Right lobe of liver (tissue), 6 donors: ENCODE measurements around the gene RPTOR. TPM values are rescaled to one million over a fixed set of nuclear protein-coding genes. Genes with fewer than 3 reads are reported as not detected.

Experiments used
- ATAC-seq, 4 donors: fragments of 200-7000 bp; cut with Tn5 transposase; one replicate each; pipeline ENCODE4 v1.9.1; 2020; ENCODE audit warnings: mild to moderate bottlenecking in 4 of 4, moderate library complexity in 4 of 4
- DNase-seq, 3 donors: peaks; one replicate each; pipeline ENCODE4 v3.0.0-alpha.2; 2020
- H3K27ac ChIP-seq, 3 donors: fragments of 200-600 bp; one replicate each; pipeline ENCODE4 v1.8.0; 2022
- H3K27me3 ChIP-seq, 2 donors: fragments of 200-600 bp; one replicate each; pipeline ENCODE4 v1.8.0; 2022
- H3K36me3 ChIP-seq, 4 donors: fragments of 200-600 bp; sonication (generic) in 1 of 4; one replicate each; pipeline versions ENCODE4 v1.5.1 to v1.8.0; 2017 to 2022; ENCODE audit warnings: control low read depth in 1 of 4
- H3K4me1 ChIP-seq, 4 donors: fragments of 200-600 bp; sonication (generic) in 1 of 4; one replicate each; pipeline versions ENCODE4 v1.5.1 to v1.8.0; 2017 to 2022; ENCODE audit warnings: control low read depth in 1 of 4
- H3K4me3 ChIP-seq, 3 donors: fragments of 200-600 bp; one replicate each; pipeline ENCODE4 v1.8.0; 2022
- H3K9me3 ChIP-seq, 4 donors: fragments of 200-600 bp; sonication (generic) in 1 of 4; one replicate each; pipeline versions ENCODE4 v1.5.1 to v1.8.0; 2017 to 2022; ENCODE audit warnings: control low read depth in 1 of 4
- CTCF ChIP-seq, 4 donors: fragments of 200-600 bp in 3 of 4; fragments of 450-650 bp in 1 of 4; IDR thresholded peaks; one replicate each; pipeline versions ENCODE4 v1.5.1 to v1.8.0; 2016 to 2022; ENCODE audit warnings: antibody characterized with exemption in 4 of 4, mild to moderate bottlenecking in 2 of 4
- POLR2A ChIP-seq: fragments of 450-650 bp; IDR thresholded peaks from one replicate; pipeline ENCODE4 v1.6.1; 2017; ENCODE audit warnings: antibody characterized with exemption, mild to moderate bottlenecking
- WGBS: methylation state at CpG from one replicate; pipeline ENCODE4 v1.1.6; 2018; ENCODE audit warnings: low coverage, low lambda C conversion rate; ENCODE audit not compliant: insufficient coverage; ENCODE audit errors: missing lambda C conversion rate; 5-methylcytosine and 5-hydroxymethylcytosine counted together
- intact Hi-C, 2 donors: fragments of 100-400 bp; cut with DNase I; formaldehyde crosslinking; loops; one replicate each; pipeline versions ENCODE4 v1.11.2 to v1.14.1; 2022
- total RNA-seq, 6 experiments: library from RNA; depleted of rRNA in 2 of 6; stranded (reverse); fragments of >200 nt in 2 of 6; fragmentation: NEBNext Ultra II Directional in 3 of 6; extraction: Animal tissue kit (Norgen Biotek cat#: 25700) in 3 of 6; gene quantifications; one replicate each; pipeline versions ENCODE4 v1.1.0 to v1.2.4, GENCODE V29; 2016 to 2023
- donor health status: DM: no; HTN: yes; CAD: no.
- donor health status: DM: no; HTN: no; CAD: no.
- donor health status: DM: no; HTN: no; CAD: no.
- donor health status: DM: no; HTN: yes; CAD: no.
- donor health status: DM: no; HTN: yes; CAD: no.

The RPTOR gene
- total RNA-seq, 6 experiments from 2014 or later = 13.1 to 24.0 (median 15.5) TPM

- DNase-seq (no peak), ATAC-seq (no peak)
- intact Hi-C loops = no loop called here
- no peaks in the 10 kb centered on the region for H3K9me3 ChIP-seq
- no peak overlapping the region for H3K27ac ChIP-seq
- H3K4me1 ChIP-seq = peaks cover 0 to 6% (median 0%) of the 10 kb centered on the region in 4 donors
- TF ChIP-seq CTCF (IDR thresholded peaks at IDR 0.05) = no peak
- TF ChIP-seq POLR2A = no peak
- no peak overlapping the region for H3K4me3 ChIP-seq
- 84% methylated on average over 4 of the region's 5 CpGs for WGBS
- H3K36me3 ChIP-seq = peaks cover 0 to 5% (median 0%) of the 10 kb centered on the region in 4 donors
- no peaks in the 10 kb centered on the region for H3K27me3 ChIP-seq
Observed at GRCh38 chr17:80706463-80706867, 161.8 kb downstream of the RPTOR start.

- TF ChIP-seq POLR2A = no peak
- no peak for TF ChIP-seq CTCF (IDR thresholded peaks at IDR 0.05)
Observed at GRCh38 chr17:80708480-80708879, 163.8 kb downstream of the RPTOR start.

GRCh38 chr17:80709090-80709695 is 164.6 kb downstream of the RPTOR start:
- ATAC-seq (no peak), DNase-seq (no peak)
- intact Hi-C loops = no loop called here
- no peak for TF ChIP-seq CTCF (IDR thresholded peaks at IDR 0.05)
- TF ChIP-seq POLR2A = no peak
- H3K4me1 ChIP-seq = peaks cover 0 to 6% (median 0%) of the 10 kb centered on the region in 4 donors
- H3K27me3 ChIP-seq = no peaks in the 10 kb centered on the region
- no peak overlapping the region for H3K27ac ChIP-seq
- no peaks in the 10 kb centered on the region for H3K9me3 ChIP-seq
- H3K4me3 ChIP-seq = no peak overlapping the region
- WGBS = 72% methylated on average over 15 of the region's 28 CpGs
- peaks cover 0 to 5% (median 0%) of the 10 kb centered on the region in 4 donors for H3K36me3 ChIP-seq

More at GRCh38 chr17:80708480-80708879, 163.8 kb downstream of the RPTOR start:
- H3K27ac ChIP-seq = no peak overlapping the region
- H3K27me3 ChIP-seq = no peaks in the 10 kb centered on the region
- intact Hi-C loops = no loop called here
- H3K36me3 ChIP-seq = peaks cover 0 to 5% (median 0%) of the 10 kb centered on the region in 4 donors
- peaks cover 0 to 6% (median 0%) of the 10 kb centered on the region in 4 donors for H3K4me1 ChIP-seq
- WGBS = 92% methylated on average over 6 of the region's 6 CpGs
- no peak overlapping the region for H3K4me3 ChIP-seq
- no peak for DNase-seq
- no peak for ATAC-seq
- no peaks in the 10 kb centered on the region for H3K9me3 ChIP-seq

- TF ChIP-seq POLR2A (no peak), CTCF (IDR thresholded peaks at IDR 0.05) (no peak)
- DNase-seq (no peak), ATAC-seq (no peak)
- intact Hi-C loops = no loop called here
- H3K36me3 ChIP-seq = peaks cover 0 to 5% (median 0%) of the 10 kb centered on the region in 4 donors
- 86% methylated on average over 4 of the region's 4 CpGs for WGBS
- no peaks in the 10 kb centered on the region for H3K9me3 ChIP-seq
- no peaks in the 10 kb centered on the region for H3K4me1 ChIP-seq
- no peak overlapping the region for H3K27ac ChIP-seq
- H3K27me3 ChIP-seq = no peaks in the 10 kb centered on the region
- no peak overlapping the region for H3K4me3 ChIP-seq
Observed at GRCh38 chr17:80710714-80711302, 166.2 kb downstream of the RPTOR start.
